HG03139 (cell line): ENCODE measurements around the gene THRA.

Experiments
- ATAC-seq: cut with Tn5 transposase; IDR thresholded peaks from one replicate; pipeline ENCODE4 v1.9.1; 2021; ENCODE audit not compliant: unreplicated experiment

Gene THRA

GRCh38 chr17:40064971-40065768 is 2.4 kb downstream of the THRA start:
- no peak for ATAC-seq

DNA sequence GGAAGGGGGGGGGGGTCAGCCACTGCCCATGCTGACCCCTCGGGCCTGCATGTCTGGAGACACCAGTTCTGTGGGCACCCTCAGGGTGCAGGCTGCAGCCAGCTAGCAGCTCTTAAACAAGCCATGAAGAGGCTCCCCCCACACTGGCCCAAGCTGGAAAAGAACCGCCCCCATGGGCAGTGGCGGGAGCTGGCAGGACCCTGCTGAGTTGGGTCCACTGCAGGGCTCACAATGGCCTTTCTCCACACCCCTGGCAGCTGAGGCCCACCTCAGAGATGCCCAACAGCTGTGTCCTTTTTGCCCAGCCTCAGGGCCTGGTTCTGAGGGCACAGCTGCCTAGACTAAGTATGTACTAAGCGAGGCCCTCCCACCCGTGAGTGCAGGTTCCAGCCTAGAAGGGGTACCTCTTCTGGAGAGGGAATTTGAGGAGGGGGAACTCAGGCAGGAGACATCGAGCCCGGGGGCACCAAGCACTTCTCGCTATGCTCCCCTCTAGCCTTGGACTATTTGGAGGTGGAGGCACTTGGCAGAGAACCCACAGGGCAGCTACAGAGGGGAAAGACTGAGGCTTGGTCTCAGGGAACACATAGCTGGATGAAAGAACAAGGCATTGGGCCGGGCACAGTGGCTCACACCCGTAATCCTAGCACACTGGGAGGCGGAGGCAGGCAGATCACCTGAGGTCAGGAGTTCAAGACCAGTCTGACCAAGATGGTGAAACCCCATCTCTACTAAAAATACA is 3.2 kb downstream of the THRA start:
- ATAC-seq = no peak

DNA sequence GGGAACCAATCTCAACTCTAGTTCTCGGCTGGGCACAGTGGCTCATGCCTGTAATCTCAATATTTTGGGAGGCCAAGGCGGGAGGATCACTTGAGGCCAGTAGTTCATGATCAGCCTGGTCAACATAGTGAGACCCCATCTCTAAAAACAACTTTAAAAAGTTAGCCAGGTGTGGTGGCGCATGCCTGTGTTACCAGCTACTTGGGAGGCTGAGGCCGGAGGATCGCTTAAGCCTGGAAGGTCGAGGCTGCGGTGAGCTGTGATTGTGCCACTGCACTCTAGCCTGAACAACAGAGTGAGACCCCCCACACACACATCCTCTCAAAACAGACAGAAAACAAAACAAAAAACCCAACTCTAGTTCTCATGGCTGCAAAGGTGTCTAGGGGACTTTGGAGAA is 4.9 kb downstream of the THRA start:
- ATAC-seq = no peak

- ATAC-seq = no peak
These were observed 5.4 kb downstream of the THRA start for GRCh38 chr17:40068129-40068581.

- no peak for ATAC-seq
These were observed 5.8 kb downstream of the THRA start for GRCh38 chr17:40068584-40068916.

DNA sequence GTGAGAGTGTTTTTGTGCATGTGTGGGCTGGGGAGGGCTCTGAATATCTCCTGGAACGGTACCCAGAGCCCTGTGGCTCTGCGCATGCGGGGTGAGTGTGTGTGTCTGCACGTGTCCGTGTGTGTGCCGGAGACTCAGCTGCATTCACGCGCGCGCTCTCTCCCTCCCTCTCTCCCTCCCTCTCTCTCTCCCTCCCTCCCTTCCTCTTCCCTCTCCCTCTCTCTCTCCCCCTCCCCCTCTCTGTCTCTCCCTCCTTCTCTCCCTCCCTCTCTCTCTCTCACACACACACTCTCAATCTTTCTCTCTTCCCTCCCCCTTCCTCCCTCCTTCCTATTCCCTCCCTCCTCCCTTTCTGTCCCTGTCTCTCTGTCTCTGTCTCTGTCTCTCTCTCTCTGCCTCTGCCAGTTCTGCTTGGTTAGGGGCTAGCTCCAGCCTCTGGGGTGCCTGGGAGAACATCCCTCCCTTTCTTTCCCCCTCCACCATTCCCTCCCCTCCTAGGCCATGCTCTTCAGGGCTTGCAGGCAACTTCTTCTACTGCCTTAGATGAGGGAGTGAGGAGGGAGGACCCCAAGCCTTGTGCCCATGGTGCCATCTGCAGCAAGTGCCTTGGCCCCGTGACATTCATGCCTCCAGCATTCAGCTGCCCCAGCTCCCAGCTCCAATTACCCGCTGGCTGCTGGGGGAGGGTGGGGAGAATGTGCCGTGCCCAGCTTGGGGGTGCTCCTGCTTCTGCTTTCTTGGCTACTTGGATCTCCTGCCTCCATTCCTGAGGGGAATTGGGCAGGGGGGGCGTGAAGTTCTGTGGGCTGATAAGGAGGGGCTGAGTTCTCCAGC is 6.4 kb downstream of the THRA start:
- no peak for ATAC-seq

DNA sequence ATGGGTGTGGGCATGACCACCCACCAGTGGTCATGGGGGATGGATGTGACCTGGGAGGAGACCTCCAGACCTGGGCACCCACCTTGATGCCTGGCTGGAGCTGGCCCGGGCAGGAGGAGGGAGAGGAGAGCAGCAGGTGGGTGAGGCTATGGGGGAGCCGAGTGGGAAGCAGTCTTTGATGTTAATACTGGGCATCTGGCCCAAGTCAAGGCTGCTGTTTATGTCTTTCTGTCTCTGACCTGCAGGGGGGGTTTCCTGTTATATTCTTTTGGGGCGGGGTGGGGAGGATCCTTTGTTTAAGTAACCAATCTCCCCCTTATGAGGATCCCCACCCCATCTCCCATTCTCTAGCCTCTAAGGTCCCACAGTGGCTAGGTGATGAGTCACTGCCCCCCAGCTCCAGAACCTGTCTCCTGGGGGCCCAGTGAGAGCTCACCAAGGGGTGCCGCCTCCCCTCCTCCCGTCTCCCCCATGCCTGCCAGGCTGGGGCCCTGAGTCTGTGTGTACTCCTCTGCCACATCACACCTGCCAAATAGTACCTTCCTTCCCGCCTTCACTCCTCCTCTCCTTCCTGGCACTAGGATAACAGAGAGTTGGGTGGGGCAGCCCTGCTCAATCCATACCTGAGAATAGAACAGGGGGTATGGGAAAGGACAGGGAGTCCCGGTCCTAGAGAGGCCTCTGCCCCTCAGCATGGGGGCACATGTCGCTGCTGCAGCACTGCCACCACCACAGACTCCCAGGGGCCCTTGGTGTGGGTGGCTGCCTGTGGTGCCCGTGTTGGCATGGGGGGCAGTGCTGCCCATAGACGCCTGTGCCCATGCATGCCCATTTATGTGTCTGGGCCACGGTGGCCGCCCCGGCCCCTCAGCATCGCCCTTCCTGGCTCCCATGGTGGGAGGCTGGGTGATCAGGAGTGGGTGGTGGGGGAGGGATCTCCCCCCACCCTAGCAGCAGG is 7.3 kb downstream of the THRA start:
- no peak for ATAC-seq

- ATAC-seq = no peak
These were observed 8.0 kb downstream of the THRA start for GRCh38 chr17:40070709-40071312.

GRCh38 chr17:40071313-40072039 is 8.7 kb downstream of the THRA start:
- no peak for ATAC-seq

DNA sequence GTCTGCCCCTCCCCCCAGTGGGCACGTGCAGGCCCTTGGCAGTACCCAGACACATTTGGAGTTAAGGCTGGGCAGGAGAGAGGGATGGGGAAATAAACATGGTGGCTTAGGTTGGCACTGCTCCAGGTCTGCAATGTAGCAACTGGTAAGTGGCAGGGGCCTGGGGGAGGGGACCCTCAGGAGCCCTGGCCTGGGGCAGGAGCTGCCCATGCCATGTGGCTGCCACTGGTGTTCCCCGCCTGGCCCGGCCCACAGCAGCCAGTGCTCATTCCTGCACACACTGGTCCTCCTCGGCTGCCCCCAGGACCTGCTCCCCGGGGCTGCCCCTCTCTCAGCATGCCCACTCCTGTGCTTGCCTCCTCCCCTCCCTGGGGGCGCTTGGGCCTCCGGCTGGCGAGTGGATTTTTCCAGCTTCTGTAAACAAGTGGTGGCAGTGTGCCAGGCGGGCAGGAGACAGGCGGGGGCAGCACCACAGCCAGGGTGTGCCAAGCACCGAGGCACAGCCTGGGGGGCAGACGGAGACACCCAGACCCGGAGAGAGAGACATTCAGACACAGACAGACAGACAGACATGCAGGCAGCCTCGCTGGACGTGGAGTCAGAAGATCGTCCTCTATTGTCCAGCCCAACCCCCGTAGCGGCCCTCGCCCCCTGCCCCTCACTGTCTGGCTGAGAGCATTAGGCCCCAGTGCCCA is 9.4 kb downstream of the THRA start:
- ATAC-seq = no peak

- no peak for ATAC-seq
These were observed 10.1 kb downstream of the THRA start for GRCh38 chr17:40072735-40073346.

GRCh38 chr17:40073454-40074174 is 10.8 kb downstream of the THRA start:
- no peak for ATAC-seq

- ATAC-seq = no peak
These were observed 11.4 kb downstream of the THRA start for GRCh38 chr17:40074175-40074512.

DNA sequence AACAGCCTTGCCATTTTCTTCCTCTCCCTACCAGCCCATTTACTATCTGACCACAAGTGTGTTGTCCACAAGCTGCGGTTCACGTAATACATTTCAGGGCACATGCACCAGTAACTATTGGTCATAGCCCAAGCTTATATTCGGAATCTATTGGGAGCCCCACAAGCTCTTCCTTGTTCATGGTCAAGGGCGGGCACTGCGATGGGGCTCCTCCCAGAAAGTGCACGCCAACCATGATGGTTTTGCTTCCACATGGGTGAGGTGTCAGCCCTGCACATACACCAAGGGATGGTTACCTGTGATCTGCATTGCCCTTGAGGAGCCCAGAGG is 12.1 kb downstream of the THRA start:
- no peak for ATAC-seq

DNA sequence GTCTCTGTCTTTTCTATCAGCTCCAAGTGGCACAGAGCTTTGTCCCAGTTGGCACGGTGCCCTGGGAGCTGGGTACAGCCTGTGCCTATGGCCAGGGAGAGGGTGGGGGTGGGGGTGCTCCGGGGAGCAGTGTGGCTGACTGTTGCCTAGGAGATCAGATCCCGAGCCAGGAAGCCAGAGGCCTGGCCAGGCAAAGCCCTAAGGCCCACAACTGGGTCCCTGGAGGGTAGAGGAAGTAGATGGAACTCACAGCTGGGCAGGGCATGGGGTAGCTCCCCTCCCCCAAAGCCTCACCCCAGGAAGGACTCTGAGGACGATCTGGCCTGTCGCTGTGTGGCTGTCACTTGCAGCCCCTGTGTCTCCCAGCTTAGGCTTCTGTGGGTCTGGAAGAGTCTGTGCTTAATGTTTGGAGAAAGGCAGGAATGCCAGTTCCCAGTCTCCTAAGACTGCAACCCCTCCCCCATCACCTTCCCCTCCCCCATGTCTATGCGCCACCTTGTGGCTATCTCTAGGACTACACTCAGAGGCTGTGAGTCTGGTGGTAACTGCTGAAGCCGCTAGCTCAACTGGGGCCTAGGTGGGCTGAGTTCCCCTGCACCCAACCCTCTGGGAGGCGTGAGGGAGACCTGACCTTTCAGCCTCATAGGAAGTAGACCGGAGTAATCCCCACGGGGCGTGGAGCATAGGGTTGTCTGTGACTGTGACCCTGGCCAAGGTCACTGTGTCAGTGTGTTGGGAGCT is 12.6 kb downstream of the THRA start:
- ATAC-seq = no peak

DNA sequence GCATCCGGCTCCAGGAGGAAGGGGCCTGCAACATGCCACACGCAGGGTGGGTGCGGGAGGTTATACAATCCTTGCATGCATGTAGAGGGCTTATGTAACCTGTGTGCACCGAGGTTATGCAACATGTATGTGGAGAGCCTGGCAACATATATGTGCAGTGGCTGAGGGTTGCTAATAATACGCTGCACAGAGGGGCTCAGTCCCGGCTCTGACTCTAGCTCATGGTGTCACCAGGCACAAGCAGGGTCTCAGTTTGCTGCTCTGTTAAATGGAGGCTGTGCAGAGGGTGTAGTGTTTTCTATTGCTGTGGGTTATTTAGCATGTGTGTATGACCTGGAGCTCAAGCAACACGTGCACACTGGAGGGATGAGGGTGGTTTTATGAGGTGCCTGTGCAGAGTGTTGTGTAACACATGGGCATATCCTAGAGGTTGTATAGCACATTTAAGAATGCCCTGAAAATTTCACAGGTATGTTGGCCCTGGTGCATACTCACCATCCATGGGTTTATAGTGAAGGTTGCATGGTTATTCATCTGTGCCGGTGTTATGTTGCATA is 13.3 kb downstream of the THRA start:
- no peak for ATAC-seq

DNA sequence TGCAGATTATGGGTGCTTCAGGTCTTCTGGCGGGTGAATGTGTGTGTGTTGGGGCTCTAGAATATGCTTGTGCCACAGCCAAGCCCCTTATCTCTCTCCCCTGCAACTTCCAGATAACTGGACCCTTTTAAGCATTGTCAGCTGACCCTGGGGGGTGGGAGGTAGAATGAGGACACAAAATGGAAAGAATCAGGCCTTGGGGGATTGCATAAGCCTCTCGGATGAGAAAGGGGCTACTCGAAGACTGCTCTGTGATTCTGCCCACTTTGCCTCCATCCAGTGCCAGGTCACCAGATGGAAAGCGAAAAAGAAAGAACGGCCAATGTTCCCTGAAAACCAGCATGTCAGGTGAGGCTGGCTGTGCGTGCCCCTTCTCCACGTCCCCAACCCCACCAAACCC is 13.8 kb downstream of the THRA start:
- no peak for ATAC-seq
